ENCODE data around the gene NKX2-3.

- TF ChIP-seq POLR2A (IDR thresholded peaks at IDR 0.05; ENCODE audit: low read depth, low read length), result no peak
- no peak for TF ChIP-seq TAF1 (IDR thresholded peaks at IDR 0.05; ENCODE audit: borderline replicate concordance, low read depth, low read length)
Measured at GRCh38 chr10:99583687-99584086, 50.9 kb downstream of the NKX2-3 start.

Measured in GM12892 (cell line).